ENCODE results near the gene KIF26B. TPM values are rescaled to one million over a fixed set of nuclear protein-coding genes. Genes with fewer than 3 reads are reported as not detected.

Gene KIF26B
- total RNA-seq, 6 experiments from 2014 or later, result 0.31 to 0.55 (median 0.35) TPM

DNA sequence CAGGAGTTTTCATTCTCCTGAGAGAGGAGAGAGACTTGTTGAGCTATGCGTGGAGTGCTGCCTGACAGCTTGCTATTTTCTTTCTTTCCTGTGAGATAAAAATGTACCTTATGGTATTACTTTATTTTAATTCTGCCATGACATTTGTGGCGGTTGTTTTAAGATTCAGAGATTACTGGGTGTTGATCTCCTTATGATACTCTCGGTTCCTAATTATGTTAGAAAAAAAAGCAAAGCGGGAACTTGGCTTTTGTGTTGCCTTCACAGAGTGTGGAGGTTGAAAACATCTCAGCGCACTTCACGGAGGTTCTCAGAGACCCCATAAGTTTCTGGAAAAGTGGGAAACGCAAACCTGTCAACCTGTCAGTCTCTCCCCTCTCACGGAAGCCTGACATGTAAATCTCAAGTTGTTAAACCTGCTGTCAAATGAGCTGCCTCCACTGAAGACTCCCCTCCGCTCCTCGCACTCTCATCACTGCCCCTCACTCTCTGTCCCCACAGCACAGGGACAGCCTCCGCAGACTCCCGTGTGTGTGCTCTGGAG is 405.6 kb downstream of the KIF26B start:
- TF ChIP-seq POLR2A (IDR thresholded peaks at IDR 0.05), result no peak
- TF ChIP-seq, protein P1, sequence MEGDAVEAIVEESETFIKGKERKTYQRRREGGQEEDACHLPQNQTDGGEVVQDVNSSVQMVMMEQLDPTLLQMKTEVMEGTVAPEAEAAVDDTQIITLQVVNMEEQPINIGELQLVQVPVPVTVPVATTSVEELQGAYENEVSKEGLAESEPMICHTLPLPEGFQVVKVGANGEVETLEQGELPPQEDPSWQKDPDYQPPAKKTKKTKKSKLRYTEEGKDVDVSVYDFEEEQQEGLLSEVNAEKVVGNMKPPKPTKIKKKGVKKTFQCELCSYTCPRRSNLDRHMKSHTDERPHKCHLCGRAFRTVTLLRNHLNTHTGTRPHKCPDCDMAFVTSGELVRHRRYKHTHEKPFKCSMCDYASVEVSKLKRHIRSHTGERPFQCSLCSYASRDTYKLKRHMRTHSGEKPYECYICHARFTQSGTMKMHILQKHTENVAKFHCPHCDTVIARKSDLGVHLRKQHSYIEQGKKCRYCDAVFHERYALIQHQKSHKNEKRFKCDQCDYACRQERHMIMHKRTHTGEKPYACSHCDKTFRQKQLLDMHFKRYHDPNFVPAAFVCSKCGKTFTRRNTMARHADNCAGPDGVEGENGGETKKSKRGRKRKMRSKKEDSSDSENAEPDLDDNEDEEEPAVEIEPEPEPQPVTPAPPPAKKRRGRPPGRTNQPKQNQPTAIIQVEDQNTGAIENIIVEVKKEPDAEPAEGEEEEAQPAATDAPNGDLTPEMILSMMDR (IDR thresholded peaks at IDR 0.05), result no peak
- WGBS (ENCODE audit: insufficient coverage, low coverage, low lambda C conversion rate, missing lambda C conversion rate), result 79% methylated on average over 8 of the region's 12 CpGs
- DNase-seq (no peak), ATAC-seq (no peak)
- Histone ChIP-seq H3K36me3 (no peaks in the 10 kb centered on the region), H3K27me3 (no peaks in the 10 kb centered on the region), H3K4me3 (no peak overlapping the region), H3K9me3 (no peaks in the 10 kb centered on the region), H3K27ac (no peak overlapping the region), H3K4me1 (no peaks in the 10 kb centered on the region)
- intact Hi-C loops (cut with DNase I), result no loop called here

DNA sequence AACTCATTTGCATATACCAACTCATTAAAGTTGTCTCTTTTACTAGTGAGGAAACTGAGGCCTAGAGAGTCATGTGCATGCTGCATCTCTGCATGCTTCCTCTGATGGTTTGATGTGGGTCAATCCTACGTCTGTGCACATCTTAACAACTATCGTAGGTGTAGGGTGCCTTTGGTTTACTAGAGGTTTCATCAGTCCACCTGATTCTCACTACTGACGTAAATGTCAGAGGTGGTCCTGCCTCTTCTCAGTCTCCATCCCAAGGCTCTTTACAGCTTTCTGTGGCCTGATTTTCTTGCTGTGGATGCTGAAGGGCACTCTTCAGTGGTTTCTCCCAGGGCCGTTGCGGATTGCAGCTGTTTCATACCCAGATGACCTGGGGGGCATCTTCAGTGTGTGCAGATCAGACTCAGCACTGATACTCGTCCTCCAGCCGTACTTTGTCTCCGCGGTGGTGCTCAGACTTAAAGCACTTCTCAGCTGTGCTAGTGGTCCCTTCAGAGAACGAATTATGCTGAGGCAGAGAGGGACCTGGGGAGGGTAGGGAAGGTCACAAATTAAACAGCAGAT is 407.0 kb downstream of the KIF26B start:
- TF ChIP-seq, protein P1 (IDR thresholded peaks at IDR 0.05), result no peak
- TF ChIP-seq POLR2A (IDR thresholded peaks at IDR 0.05), result no peak
- no peaks in the 10 kb centered on the region for H3K4me1 ChIP-seq
- intact Hi-C loops (cut with DNase I), result no loop called here
- no peak overlapping the region for H3K27ac ChIP-seq
- no peaks in the 10 kb centered on the region for H3K27me3 ChIP-seq
- ATAC-seq (no peak), DNase-seq (no peak)
- H3K4me3 ChIP-seq, result no peak overlapping the region
- WGBS (ENCODE audit: insufficient coverage, low coverage, low lambda C conversion rate, missing lambda C conversion rate), result 67% methylated on average over 8 of the region's 10 CpGs
- H3K9me3 ChIP-seq, result no peaks in the 10 kb centered on the region
- no peaks in the 10 kb centered on the region for H3K36me3 ChIP-seq

DNA sequence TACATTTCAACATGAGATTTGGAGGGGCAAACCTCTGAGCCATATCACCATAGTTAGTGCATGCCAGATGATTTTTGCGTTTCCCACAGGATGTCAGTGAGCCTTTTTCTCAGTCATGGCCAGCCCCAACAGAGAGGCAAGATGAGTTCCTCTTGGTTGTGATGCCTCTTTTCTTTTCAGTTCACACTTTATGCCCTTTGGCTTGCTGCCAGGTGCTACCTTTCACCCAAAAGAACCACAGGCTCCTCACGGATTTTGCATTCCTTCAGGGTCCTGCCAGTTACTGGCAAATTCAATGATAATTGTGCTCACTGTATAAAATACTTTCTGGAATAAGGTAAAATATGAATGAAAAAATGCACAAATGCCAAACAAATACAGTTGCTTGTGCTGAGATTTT is 411.3 kb downstream of the KIF26B start:
- WGBS (ENCODE audit: insufficient coverage, low coverage, low lambda C conversion rate, missing lambda C conversion rate), result 65% methylated on average over 2 of the region's 2 CpGs
- H3K4me1 ChIP-seq, result no peaks in the 10 kb centered on the region
- H3K36me3 ChIP-seq, result no peaks in the 10 kb centered on the region
- H3K4me3 ChIP-seq, result no peak overlapping the region
- no peak overlapping the region for H3K27ac ChIP-seq
- H3K27me3 ChIP-seq, result no peaks in the 10 kb centered on the region
- DNase-seq (no peak), ATAC-seq (no peak)
- TF ChIP-seq, protein P1 (IDR thresholded peaks at IDR 0.05), result no peak
- no peak for TF ChIP-seq POLR2A (IDR thresholded peaks at IDR 0.05)
- intact Hi-C loops (cut with DNase I), result no loop called here
- H3K9me3 ChIP-seq, result no peaks in the 10 kb centered on the region

DNA sequence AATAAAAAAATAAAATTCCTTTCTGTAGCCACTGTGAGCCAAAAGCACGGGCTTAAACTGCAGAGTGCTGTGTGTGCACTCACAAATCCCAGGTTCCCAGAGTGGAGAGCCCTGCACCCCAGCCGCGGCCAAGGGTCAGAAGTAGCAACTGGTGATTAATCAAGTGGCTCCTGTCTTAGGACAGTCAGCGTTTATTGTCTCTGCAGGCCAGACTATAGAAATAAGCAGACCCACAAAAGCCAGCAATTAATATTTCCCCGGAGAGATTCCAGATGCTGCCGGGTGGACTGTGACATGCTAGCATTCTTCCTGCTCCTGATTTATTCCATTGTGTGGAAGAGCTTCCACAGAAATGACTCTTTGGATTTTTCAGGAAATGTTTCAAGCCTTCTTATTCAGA is 412.2 kb downstream of the KIF26B start:
- H3K27ac ChIP-seq, result no peak overlapping the region
- WGBS (ENCODE audit: insufficient coverage, low coverage, low lambda C conversion rate, missing lambda C conversion rate), result 26% methylated on average over 6 of the region's 6 CpGs
- intact Hi-C loops (cut with DNase I), result no loop called here
- no peaks in the 10 kb centered on the region for H3K9me3 ChIP-seq
- H3K27me3 ChIP-seq, result no peaks in the 10 kb centered on the region
- no peak overlapping the region for H3K4me3 ChIP-seq
- ATAC-seq (no peak), DNase-seq (no peak)
- no peaks in the 10 kb centered on the region for H3K36me3 ChIP-seq
- no peaks in the 10 kb centered on the region for H3K4me1 ChIP-seq
- TF ChIP-seq, protein P1 (IDR thresholded peaks at IDR 0.05), result no peak
- no peak for TF ChIP-seq POLR2A (IDR thresholded peaks at IDR 0.05)
